GM21737 (cell line): ENCODE results near the gene BTN2A1.
A peak's percentile ranks its signal among the peaks of the same experiment; 100 is the strongest.
"Not testable (repeated sequence)": the region's sequence is repeated elsewhere in the genome, so short reads cannot be mapped to it uniquely, and the experiment has no call there.

ENCODE experiments used
- ATAC-seq: cut with Tn5 transposase; IDR thresholded peaks from one replicate; pipeline ENCODE4 v1.9.1; 2021; ENCODE audit warnings: mild to moderate bottlenecking, moderate library complexity; ENCODE audit not compliant: unreplicated experiment

BTN2A1 gene

DNA sequence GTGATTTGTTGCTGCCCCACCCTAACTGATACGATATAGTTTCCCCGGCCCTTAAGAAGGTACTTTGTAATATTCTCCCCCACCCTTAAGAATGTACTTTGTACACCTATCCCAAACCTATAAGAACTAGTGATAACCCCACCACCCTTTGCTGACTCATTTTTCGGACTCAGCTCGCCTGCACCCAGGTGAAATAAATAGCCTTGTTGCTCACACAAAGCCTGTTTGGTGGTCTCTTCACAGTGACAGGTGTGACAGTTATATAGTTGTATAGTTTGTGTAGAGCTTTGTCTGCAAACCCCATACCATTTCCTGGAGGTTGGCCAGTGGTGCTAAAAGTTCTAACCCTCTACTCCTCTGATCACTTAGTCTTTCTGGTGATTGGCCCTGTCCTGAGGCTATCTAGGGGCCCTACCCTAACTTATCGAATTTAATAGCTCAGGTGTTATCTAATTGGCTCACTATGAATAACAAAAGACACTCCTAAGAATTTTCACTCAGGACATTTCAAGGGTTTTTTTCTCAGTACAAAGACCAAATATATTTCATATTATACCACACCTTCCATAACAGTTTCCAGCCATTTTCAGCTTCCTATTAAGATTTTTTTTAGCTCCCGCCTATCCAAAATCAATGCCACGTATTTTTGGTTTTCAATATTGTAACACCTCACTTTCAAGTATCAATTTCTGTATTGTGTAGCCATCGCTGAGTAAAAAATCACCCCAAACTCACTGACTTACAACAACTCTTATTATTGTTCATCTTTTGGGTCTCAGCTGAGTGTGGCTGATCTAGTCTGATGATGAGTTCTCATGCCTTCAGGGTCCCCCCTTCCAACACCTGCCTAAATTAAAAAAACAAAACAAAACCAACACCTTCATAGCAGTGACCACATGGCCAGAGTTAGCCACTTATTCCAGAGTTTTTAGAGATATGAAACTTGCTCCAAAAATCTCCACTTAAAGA lies 32.5 kb downstream of the BTN2A1 start:
- no peak for ATAC-seq

- no peak for ATAC-seq
Observed at GRCh38 chr6:26491604-26492003, 33.8 kb downstream of the BTN2A1 start.

DNA sequence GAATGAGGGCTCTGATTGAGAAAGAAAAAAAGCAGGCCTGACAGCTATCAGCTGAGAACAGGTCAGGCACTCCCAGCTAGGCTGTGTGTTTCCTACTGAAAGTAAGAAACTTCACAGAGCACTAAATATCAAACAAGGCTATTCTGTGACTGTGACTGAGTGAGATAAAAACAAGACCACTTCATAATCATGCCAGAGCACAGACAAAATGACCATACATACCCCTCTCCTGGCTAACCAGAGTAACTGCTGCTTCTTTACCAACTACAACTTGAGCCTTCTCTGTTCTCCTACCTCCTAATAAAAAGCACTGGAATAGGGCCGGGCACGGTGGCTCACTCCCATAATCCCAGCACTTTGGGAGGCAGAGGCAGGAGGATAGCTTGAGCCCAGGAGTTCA lies 35.5 kb downstream of the BTN2A1 start:
- no peak for ATAC-seq

DNA sequence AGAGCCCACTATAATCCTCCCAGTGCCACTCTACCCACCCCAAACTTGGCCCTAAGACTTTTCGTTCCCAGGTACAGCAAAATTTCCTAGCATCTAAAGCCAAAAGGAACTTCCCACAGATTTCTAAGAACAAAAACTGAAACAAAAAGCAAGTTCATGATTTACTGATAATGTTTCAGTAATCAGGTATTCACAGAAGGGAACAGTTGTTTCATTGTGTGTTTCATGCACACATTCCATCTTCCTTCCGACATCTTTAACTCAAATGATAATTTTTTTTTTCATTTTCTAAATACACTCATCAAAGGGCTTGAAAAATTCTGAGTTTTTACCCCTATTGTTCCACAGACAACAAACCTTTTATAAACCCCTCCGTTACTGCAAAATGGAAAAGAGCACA lies 36.4 kb downstream of the BTN2A1 start:
- ATAC-seq, result no peak

GRCh38 chr6:26495281-26495680 lies 37.5 kb downstream of the BTN2A1 start:
- ATAC-seq, result no peak

- ATAC-seq, result no peak
Observed at GRCh38 chr6:26497610-26498009, 39.9 kb downstream of the BTN2A1 start.

GRCh38 chr6:26500102-26500501 lies 42.3 kb downstream of the BTN2A1 start, which contains the start of gene BTN1A1:
TSS of gene BTN1A1 (plus strand) at chr6:26500303. CDS start at chr6:26501287, 984 bp downstream.
- ATAC-seq, result no peak

DNA sequence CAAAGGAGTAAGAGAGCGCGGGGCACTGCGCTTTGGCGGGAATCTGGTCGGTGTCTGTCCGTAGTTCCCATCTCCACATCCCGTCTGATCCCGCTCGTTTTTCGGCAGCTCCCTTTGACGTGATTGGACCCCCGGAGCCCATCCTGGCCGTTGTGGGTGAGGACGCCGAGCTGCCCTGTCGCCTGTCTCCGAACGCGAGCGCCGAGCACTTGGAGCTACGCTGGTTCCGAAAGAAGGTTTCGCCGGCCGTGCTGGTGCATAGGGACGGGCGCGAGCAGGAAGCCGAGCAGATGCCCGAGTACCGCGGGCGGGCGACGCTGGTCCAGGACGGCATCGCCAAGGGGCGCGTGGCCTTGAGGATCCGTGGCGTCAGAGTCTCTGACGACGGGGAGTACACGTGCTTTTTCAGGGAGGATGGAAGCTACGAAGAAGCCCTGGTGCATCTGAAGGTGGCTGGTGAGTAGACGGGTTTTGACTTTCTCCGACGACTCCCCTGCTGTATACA lies 43.8 kb downstream of the BTN2A1 start:
- ATAC-seq, result no peak

DNA sequence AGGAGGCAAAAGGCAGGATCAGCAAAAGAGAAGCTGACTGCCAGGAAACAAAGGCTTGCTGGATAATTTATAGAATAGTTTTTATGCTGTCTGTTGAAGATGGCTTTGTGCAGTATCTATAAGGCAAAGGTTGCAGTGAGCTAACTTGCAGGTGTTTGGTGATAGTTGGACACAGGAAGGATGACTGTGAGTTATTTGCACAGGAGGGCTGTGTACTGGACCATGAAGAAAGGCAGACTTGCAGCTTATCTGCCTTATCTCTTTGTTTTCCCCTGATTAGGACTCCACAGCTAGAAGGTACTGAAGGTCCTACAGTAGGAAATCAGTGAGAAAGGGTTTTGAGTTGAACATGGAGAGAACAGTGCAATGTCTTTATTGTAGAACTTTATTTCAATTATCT lies 44.4 kb downstream of the BTN2A1 start:
- ATAC-seq, result peak; percentile 74

GRCh38 chr6:26502626-26503025 lies 44.9 kb downstream of the BTN2A1 start:
- no peak for ATAC-seq

DNA sequence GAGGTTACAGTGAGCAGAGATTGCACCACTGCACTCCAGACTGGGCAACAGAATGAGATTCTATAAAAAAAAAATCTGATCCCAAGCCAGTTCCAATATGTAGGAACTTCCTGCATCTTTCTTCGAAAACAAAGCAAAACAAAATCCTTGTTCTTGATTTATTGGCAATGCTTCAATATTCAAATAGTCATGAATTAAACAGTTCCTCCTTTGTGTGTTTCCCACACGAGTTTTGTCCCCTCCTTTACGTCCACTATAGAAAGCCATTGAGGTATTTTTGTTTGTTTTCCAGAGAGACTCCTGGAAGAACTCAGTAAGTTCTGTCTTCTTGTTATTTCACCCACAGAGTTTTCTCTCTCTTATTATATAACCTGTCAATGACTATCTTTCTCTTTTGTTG lies 49.9 kb downstream of the BTN2A1 start:
- no peak for ATAC-seq

GRCh38 chr6:26511033-26511432 lies 53.3 kb downstream of the BTN2A1 start:
- ATAC-seq, result not testable (repeated sequence)

GRCh38 chr6:26514984-26515383 lies 57.2 kb downstream of the BTN2A1 start:
- ATAC-seq, result no peak

GRCh38 chr6:26516481-26517427 lies 59.0 kb downstream of the BTN2A1 start:
- ATAC-seq, result no peak
